Activated CD8-positive, alpha-beta memory T cell treated with anti-CD3 and anti-CD28 coated beads for 36 hours (primary cell): Measurements from ENCODE around the gene SEC31A. TPM values are rescaled to one million over a fixed set of nuclear protein-coding genes. Genes with fewer than 3 reads are reported as not detected.

Experiments
- CTCF ChIA-PET: fragments of 350-600 bp; sonication (Branson Sonifier 250); formaldehyde crosslinking; loops from one replicate; lab custom pipeline; 2021; ENCODE audit warnings: antibody characterized with exemption; lab: Charles Lee
- POLR2A ChIA-PET: fragments of 350-600 bp; sonication (Branson Sonifier 250); formaldehyde crosslinking; loops from one replicate; lab custom pipeline; 2021; ENCODE audit warnings: antibody characterized with exemption; lab: Charles Lee
- total RNA-seq, 2 experiments: library from RNA; stranded (reverse); gene quantifications; one replicate each; pipeline ENCODE4 v1.2.3, GENCODE V29; 2021

The SEC31A gene
- total RNA-seq, 2 experiments from 2014 or later, result 84.6 to 87.2 TPM

- CTCF ChIA-PET, result no interaction called here
- POLR2A ChIA-PET, result no interaction called here
Measured at GRCh38 chr4:82802911-82803310, 88.0 kb downstream of the SEC31A start.

- CTCF ChIA-PET, result no interaction called here
- POLR2A ChIA-PET, result no interaction called here
Measured at GRCh38 chr4:82801910-82802521, 88.9 kb downstream of the SEC31A start.

- ChIA-PET CTCF (interaction anchor here (1.1 kb wide), 1 partner anchor 362 kb away, joined by 3 read pairs; no protein-coding TSS in a partner anchor), POLR2A (interaction anchor here (0.5 to 1.2 kb wide), 5 partner anchors 66 to 330 kb away, joined by 3 to 7 read pairs (median 5); partner anchors contain the start of gene THAP9)
Measured at GRCh38 chr4:82799006-82799881, 91.7 kb downstream of the SEC31A start.

GRCh38 chr4:82798168-82799005 is 92.6 kb downstream of the SEC31A start, which contains the start of gene SCD5:
Gene SCD5 (minus strand): TSS chr4:82798796. CDS start chr4:82798537, 259 bp downstream.
- ChIA-PET CTCF (interaction anchor here (0.6 to 1.1 kb wide), 2 partner anchors 280 to 361 kb away, joined by 3 read pairs; no protein-coding TSS in a partner anchor), POLR2A (interaction anchor here (0.6 to 1.2 kb wide), 5 partner anchors 67 to 197 kb away, joined by 3 to 6 read pairs (median 4); partner anchors contain the start of gene THAP9)

GRCh38 chr4:82797405-82798111 is 93.4 kb downstream of the SEC31A start:
- POLR2A ChIA-PET, result interaction anchor here (0.6 kb wide), 1 partner anchor 68 kb away, joined by 4 read pairs; no protein-coding TSS in a partner anchor
- CTCF ChIA-PET, result interaction anchor here (1.1 kb wide), 1 partner anchor 360 kb away, joined by 3 read pairs; no protein-coding TSS in a partner anchor

- CTCF ChIA-PET, result interaction anchor here (0.9 kb wide), 1 partner anchor 58 kb away, joined by 3 read pairs; no protein-coding TSS in a partner anchor
- POLR2A ChIA-PET, result no interaction called here
Measured at GRCh38 chr4:82797040-82797404, 93.9 kb downstream of the SEC31A start.

GRCh38 chr4:82792912-82793649 is 97.9 kb downstream of the SEC31A start:
- ChIA-PET CTCF (no interaction called here), POLR2A (no interaction called here)

GRCh38 chr4:82791179-82791578 is 99.8 kb downstream of the SEC31A start:
- ChIA-PET POLR2A (no interaction called here), CTCF (no interaction called here)

- POLR2A ChIA-PET, result interaction anchor here (0.7 kb wide), 1 partner anchor 12 kb away, joined by 4 read pairs; no protein-coding TSS in a partner anchor
- CTCF ChIA-PET, result no interaction called here
Measured at GRCh38 chr4:82790060-82790660, 100.8 kb downstream of the SEC31A start.

GRCh38 chr4:82789025-82789776 is 101.8 kb downstream of the SEC31A start:
- CTCF ChIA-PET, result no interaction called here

GRCh38 chr4:82787342-82787741 is 103.6 kb downstream of the SEC31A start:
- ChIA-PET POLR2A (no interaction called here), CTCF (no interaction called here)

More at GRCh38 chr4:82789025-82789776, 101.8 kb downstream of the SEC31A start:
- POLR2A ChIA-PET, result no interaction called here

- ChIA-PET CTCF (no interaction called here), POLR2A (no interaction called here)
Measured at GRCh38 chr4:82786828-82787227, 104.1 kb downstream of the SEC31A start.

- ChIA-PET POLR2A (no interaction called here), CTCF (no interaction called here)
Measured at GRCh38 chr4:82785611-82786400, 105.1 kb downstream of the SEC31A start.

- ChIA-PET POLR2A (no interaction called here), CTCF (no interaction called here)
Measured at GRCh38 chr4:82784681-82785610, 106.0 kb downstream of the SEC31A start.
